UCSD-AML1 (cell line): ENCODE results near the gene WIPF3.
A peak's percentile ranks its signal among the peaks of the same experiment; 100 is the strongest.
"Not testable (repeated sequence)": the region's sequence is repeated elsewhere in the genome, so short reads cannot be mapped to it uniquely, and the experiment has no call there.

Experiments
- DNase-seq: peaks from one replicate; lab custom pipeline; 2025; ENCODE audit not compliant: unreplicated experiment; lab: John Stamatoyannopoulos, UW

Gene WIPF3

GRCh38 chr7:29950480-29950879 lies 144.2 kb downstream of the WIPF3 start:
- no peak for DNase-seq

- no peak for DNase-seq
These were observed 144.9 kb downstream of the WIPF3 start for GRCh38 chr7:29951206-29951605.

- no peak for DNase-seq
These were observed 147.5 kb downstream of the WIPF3 start for GRCh38 chr7:29953726-29954347.

- DNase-seq, result no peak
These were observed 148.9 kb downstream of the WIPF3 start for GRCh38 chr7:29955075-29955792.

GRCh38 chr7:29955799-29956486 lies 149.6 kb downstream of the WIPF3 start:
- peak; percentile 56 for DNase-seq

GRCh38 chr7:29956487-29956836 lies 150.2 kb downstream of the WIPF3 start:
- no peak for DNase-seq

GRCh38 chr7:29957521-29958310 lies 151.4 kb downstream of the WIPF3 start:
- DNase-seq, result no peak

- DNase-seq, result no peak
These were observed 152.5 kb downstream of the WIPF3 start for GRCh38 chr7:29958667-29959358.

GRCh38 chr7:29961611-29962010 lies 155.3 kb downstream of the WIPF3 start:
- DNase-seq, result not testable (repeated sequence)

- no peak for DNase-seq
These were observed 155.7 kb downstream of the WIPF3 start for GRCh38 chr7:29962035-29962434.

- no peak for DNase-seq
These were observed 158.7 kb downstream of the WIPF3 start for GRCh38 chr7:29965030-29965429.
